NB4 (cell line): ENCODE data around the gene PTPRN.

ENCODE experiments used
- CTCF ChIP-seq: IDR thresholded peaks from one replicate; pipeline ENCODE4 v1.5.1; 2012; ENCODE audit warnings: low read depth, low read length
- POLR2A ChIP-seq: IDR thresholded peaks from 2 replicates; pipeline ENCODE4 v1.6.1; 2011; ENCODE audit warnings: mild to moderate bottlenecking; ENCODE audit not compliant: insufficient read length; ENCODE audit errors: extremely low read depth

- TF ChIP-seq CTCF, result no peak
- TF ChIP-seq POLR2A, result no peak
These were observed 22.5 kb upstream of the PTPRN start for GRCh38 chr2:219331560-219332213.
